Coronary artery (tissue), 2 donors: ENCODE results near the gene TMC3.
A peak's percentile ranks its signal among the peaks of the same experiment; 100 is the strongest.

Source experiments
- DNase-seq: peaks from one replicate; pipeline ENCODE4 v3.0.0-alpha.2; 2017; ENCODE audit warnings: low spot score
- H3K27ac ChIP-seq, 2 donors: fragments of 200-600 bp; sonication (generic); one replicate each; pipeline ENCODE4 v1.5.1; 2016 to 2019
- H3K4me3 ChIP-seq: fragments of 200-600 bp; sonication (generic); 2 replicates; pipeline ENCODE4 v1.5.1; 2016; ENCODE audit warnings: mild to moderate bottlenecking, moderate library complexity
- CTCF ChIP-seq: fragments of 200-600 bp; sonication (generic); IDR thresholded peaks from one replicate; pipeline ENCODE4 v1.5.1; 2019; ENCODE audit warnings: antibody characterized with exemption

The TMC3 gene

GRCh38 chr15:81301385-81301784 lies 72.6 kb downstream of the TMC3 start:
- no peak for DNase-seq
- Histone ChIP-seq H3K4me3 (no peak overlapping the region), H3K27ac (peak overlapping the region in 1 of 2 donors; percentile 55)
- TF ChIP-seq CTCF: no peak

GRCh38 chr15:81299630-81300273 lies 74.3 kb downstream of the TMC3 start:
- no peak for TF ChIP-seq CTCF
- Histone ChIP-seq H3K27ac (no peak overlapping the region), H3K4me3 (peak overlapping the region; percentile 30)
- DNase-seq: no peak

GRCh38 chr15:81299156-81299555 lies 74.9 kb downstream of the TMC3 start:
- no peak overlapping the region for H3K27ac ChIP-seq
- peak overlapping the region; percentile 30 for H3K4me3 ChIP-seq
- TF ChIP-seq CTCF: no peak
- DNase-seq: no peak

- no peak overlapping the region for H3K4me3 ChIP-seq
- no peak for TF ChIP-seq CTCF
- no peak overlapping the region for H3K27ac ChIP-seq
- no peak for DNase-seq
These were observed 75.4 kb downstream of the TMC3 start for GRCh38 chr15:81298611-81299010.

GRCh38 chr15:81297603-81298575 lies 76.1 kb downstream of the TMC3 start:
- TF ChIP-seq CTCF: no peak
- peak overlapping the region; percentile 18 to 81 for H3K27ac ChIP-seq
- DNase-seq: no peak
- H3K4me3 ChIP-seq: peak overlapping the region; percentile 60

GRCh38 chr15:81297147-81297572 lies 76.9 kb downstream of the TMC3 start:
- DNase-seq: no peak
- peak overlapping the region; percentile 18 to 81 for H3K27ac ChIP-seq
- peak overlapping the region; percentile 60 for H3K4me3 ChIP-seq
- TF ChIP-seq CTCF: no peak
